Smooth muscle cell (in vitro differentiated cells): ENCODE measurements around the gene SLC38A3. TPM values are rescaled to one million over a fixed set of nuclear protein-coding genes. Genes with fewer than 3 reads are reported as not detected.
A peak's percentile ranks its signal among the peaks of the same experiment; 100 is the strongest.

Source experiments
- DNase-seq: peaks from one replicate; lab custom pipeline; 2025; ENCODE audit not compliant: unreplicated experiment; lab: John Stamatoyannopoulos, UW
- H2AFZ ChIP-seq: fragments of 200-600 bp; sonication (generic); 2 replicates; pipeline ENCODE4 v1.6.0; 2016; ENCODE audit warnings: antibody characterized with exemption, low read depth, mild to moderate bottlenecking
- H3F3A ChIP-seq: fragments of 200-600 bp; sonication (generic); 2 replicates; pipeline ENCODE4 v1.6.0; 2017; ENCODE audit warnings: antibody characterized with exemption, low read depth
- H3K27ac ChIP-seq: fragments of 200-600 bp; sonication (generic); 2 replicates; pipeline ENCODE4 v1.5.1; 2016; ENCODE audit warnings: low read depth, mild to moderate bottlenecking
- H3K27me3 ChIP-seq: fragments of 200-600 bp; sonication (generic); 2 replicates; pipeline ENCODE4 v1.6.1; 2016; ENCODE audit warnings: low read depth, mild to moderate bottlenecking
- H3K36me3 ChIP-seq: fragments of 200-600 bp; sonication (generic); 2 replicates; pipeline ENCODE4 v1.5.1; 2016; ENCODE audit warnings: low read depth
- H3K4me1 ChIP-seq: fragments of 200-600 bp; sonication (generic); 2 replicates; pipeline ENCODE4 v1.5.1; 2016; ENCODE audit warnings: low read depth
- H3K4me2 ChIP-seq: fragments of 200-600 bp; sonication (generic); 2 replicates; pipeline ENCODE4 v1.6.0; 2016; ENCODE audit warnings: mild to moderate bottlenecking
- H3K4me3 ChIP-seq: fragments of 200-600 bp; sonication (generic); 2 replicates; pipeline ENCODE4 v1.5.1; 2016; ENCODE audit warnings: mild to moderate bottlenecking
- H3K79me2 ChIP-seq: fragments of 200-600 bp; sonication (generic); 2 replicates; pipeline ENCODE4 v1.6.0; 2016; ENCODE audit warnings: low read depth, mild to moderate bottlenecking
- H3K9ac ChIP-seq: fragments of 200-600 bp; sonication (generic); 2 replicates; pipeline ENCODE4 v1.6.0; 2016; ENCODE audit warnings: low read depth
- H3K9me3 ChIP-seq: fragments of 200-600 bp; sonication (generic); replicated peaks from 2 replicates; pipeline ENCODE4 v1.5.1; 2016; ENCODE audit warnings: low read depth
- H4K20me1 ChIP-seq: fragments of 200-600 bp; sonication (generic); 2 replicates; pipeline ENCODE4 v1.6.0; 2016; ENCODE audit warnings: low read depth
- WGBS: methylation state at CpG from one replicate; pipeline ENCODE4 v1.1.7; 2016; ENCODE audit warnings: low lambda C conversion rate; 5-methylcytosine and 5-hydroxymethylcytosine counted together
- polyA plus RNA-seq: library from polyadenylated mRNA; unstranded; fragments of >200 nt; fragmentation: Nextera tagmentation; extraction: Ambion mirVana; gene quantifications from 2 replicates; pipeline ENCODE4 v1.2.1, GENCODE V29; 2016
- total RNA-seq: library from RNA; depleted of rRNA; stranded (reverse); fragments of >200 nt; gene quantifications from 2 replicates; pipeline ENCODE4 v1.2.3, GENCODE V29; 2014
- TF ChIP-seq, protein P1 (sequence below): fragments of 200-600 bp; sonication (generic); IDR thresholded peaks from 2 replicates; pipeline ENCODE4 v1.5.1; 2017; ENCODE audit warnings: borderline replicate concordance, mild to moderate bottlenecking, antibody characterized with exemption; ENCODE audit not compliant: insufficient read depth, poor library complexity, severe bottlenecking

SLC38A3 gene
- total and polyA plus RNA-seq, 2 experiments from 2014 or later = 0.58 to 3.5 TPM

DNA sequence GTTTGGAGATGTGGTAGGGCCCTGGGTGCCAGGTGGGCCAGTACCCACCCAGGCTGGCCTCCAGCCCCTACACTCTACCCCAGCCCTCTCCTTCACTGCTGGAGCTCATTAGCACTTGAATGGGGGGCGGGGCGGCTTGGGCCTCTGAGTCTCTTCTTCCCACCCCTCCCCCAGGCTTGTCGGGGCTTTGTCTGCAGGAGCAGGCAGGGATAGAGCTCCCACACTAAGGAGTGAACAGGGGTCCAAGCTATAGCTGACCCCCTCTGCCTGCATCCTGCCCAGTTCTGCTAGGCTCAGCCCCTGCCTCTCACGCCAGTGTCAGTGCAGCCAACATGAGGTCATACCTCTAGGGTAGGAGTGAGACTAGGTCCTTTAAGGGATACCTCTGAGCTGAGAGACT, 36.1 kb downstream of the SLC38A3 start:
- TF ChIP-seq, protein P1, sequence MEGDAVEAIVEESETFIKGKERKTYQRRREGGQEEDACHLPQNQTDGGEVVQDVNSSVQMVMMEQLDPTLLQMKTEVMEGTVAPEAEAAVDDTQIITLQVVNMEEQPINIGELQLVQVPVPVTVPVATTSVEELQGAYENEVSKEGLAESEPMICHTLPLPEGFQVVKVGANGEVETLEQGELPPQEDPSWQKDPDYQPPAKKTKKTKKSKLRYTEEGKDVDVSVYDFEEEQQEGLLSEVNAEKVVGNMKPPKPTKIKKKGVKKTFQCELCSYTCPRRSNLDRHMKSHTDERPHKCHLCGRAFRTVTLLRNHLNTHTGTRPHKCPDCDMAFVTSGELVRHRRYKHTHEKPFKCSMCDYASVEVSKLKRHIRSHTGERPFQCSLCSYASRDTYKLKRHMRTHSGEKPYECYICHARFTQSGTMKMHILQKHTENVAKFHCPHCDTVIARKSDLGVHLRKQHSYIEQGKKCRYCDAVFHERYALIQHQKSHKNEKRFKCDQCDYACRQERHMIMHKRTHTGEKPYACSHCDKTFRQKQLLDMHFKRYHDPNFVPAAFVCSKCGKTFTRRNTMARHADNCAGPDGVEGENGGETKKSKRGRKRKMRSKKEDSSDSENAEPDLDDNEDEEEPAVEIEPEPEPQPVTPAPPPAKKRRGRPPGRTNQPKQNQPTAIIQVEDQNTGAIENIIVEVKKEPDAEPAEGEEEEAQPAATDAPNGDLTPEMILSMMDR = no peak
- Histone ChIP-seq H3K27me3 (no peaks in the 10 kb centered on the region), H3K4me1 (peaks cover 59% of the 10 kb centered on the region), H3K79me2 (peaks cover 99% of the 10 kb centered on the region), H3K4me2 (peak overlapping the region; percentile 45), H3F3A (peaks cover 23% of the 10 kb centered on the region), H3K27ac (peak overlapping the region; percentile 93), H4K20me1 (peaks cover 80% of the 10 kb centered on the region), H2AFZ (no peak overlapping the region), H3K36me3 (no peaks in the 10 kb centered on the region), H3K9me3 (no peaks in the 10 kb centered on the region), H3K9ac (no peak overlapping the region), H3K4me3 (no peak overlapping the region)
- WGBS = 32% methylated on average over 2 of the region's 4 CpGs
- DNase-seq = no peak

DNA sequence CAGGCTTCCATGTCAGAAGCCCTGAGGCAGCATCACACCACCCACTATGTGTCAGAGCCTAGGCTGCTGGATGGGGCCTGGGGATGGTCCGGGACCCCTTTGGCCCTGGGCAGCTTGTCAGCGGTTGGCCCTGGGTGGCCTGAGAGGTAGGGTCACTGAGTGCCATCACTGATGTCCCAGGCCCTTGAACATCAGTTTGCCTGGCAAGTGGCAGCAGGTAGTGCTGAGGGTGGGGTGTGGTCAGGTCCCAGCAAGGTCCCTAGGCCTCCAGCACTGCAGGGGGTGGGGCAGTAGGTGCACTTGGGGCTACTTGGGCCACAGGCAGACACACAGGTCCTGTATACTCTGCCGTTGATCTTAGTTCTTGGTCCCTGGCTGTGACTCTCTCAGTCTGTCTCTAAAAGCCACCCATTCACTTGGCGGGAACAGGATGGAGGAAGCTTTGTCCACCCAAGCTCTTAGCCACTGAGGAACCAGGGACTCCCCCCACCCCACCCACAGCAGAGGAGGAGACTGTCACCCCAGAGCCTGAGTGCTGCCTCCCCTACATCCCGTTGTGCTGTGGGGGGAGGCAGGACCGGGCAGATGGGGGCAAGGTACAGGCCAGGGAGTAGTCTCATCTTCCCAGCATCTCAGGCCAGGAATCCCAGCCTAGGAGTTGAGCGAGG, 36.8 kb downstream of the SLC38A3 start:
- no peaks in the 10 kb centered on the region for H3K9me3 ChIP-seq
- TF ChIP-seq, protein P1 = no peak
- peaks cover 93% of the 10 kb centered on the region for H3K79me2 ChIP-seq
- 80% methylated on average over 7 of the region's 7 CpGs for WGBS
- H3K4me3 ChIP-seq = no peak overlapping the region
- H3K4me2 ChIP-seq = peak overlapping the region; percentile 45
- peak overlapping the region; percentile 93 for H3K27ac ChIP-seq
- DNase-seq = no peak
- peaks cover 23% of the 10 kb centered on the region for H3F3A ChIP-seq
- H3K27me3 ChIP-seq = no peaks in the 10 kb centered on the region
- no peaks in the 10 kb centered on the region for H3K36me3 ChIP-seq
- H3K9ac ChIP-seq = no peak overlapping the region
- no peak overlapping the region for H2AFZ ChIP-seq
- peaks cover 76% of the 10 kb centered on the region for H4K20me1 ChIP-seq
- H3K4me1 ChIP-seq = peaks cover 65% of the 10 kb centered on the region

DNA sequence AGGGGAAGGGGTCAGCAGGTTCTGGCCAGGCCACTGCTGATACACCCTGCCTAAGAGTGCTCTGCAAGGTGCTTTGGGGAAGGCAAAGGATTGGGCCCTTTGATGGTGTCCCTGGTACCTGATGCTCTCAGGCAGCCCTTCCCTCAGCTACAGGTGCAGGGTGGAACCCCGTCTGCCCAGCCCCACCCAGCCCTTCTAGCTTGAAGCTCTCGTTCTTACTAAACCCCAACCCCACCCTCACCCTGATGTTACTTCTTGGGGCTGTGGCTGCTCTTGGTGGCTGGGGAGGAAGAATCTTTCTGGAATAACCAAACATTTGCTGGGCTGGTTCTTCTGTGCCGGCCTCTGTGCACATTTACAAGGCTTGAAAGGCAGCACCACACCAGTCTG, 37.3 kb downstream of the SLC38A3 start:
- H3K79me2 ChIP-seq = peaks cover 93% of the 10 kb centered on the region
- no peaks in the 10 kb centered on the region for H3K27me3 ChIP-seq
- H4K20me1 ChIP-seq = peaks cover 76% of the 10 kb centered on the region
- H3K36me3 ChIP-seq = no peaks in the 10 kb centered on the region
- H3K4me2 ChIP-seq = no peak overlapping the region
- no peaks in the 10 kb centered on the region for H3K9me3 ChIP-seq
- WGBS = 86% methylated on average over 2 of the region's 3 CpGs
- peaks cover 70% of the 10 kb centered on the region for H3K4me1 ChIP-seq
- DNase-seq = no peak
- no peak overlapping the region for H2AFZ ChIP-seq
- TF ChIP-seq, protein P1 = no peak
- H3K9ac ChIP-seq = peak overlapping the region; percentile 59
- peak overlapping the region; percentile 93 for H3K27ac ChIP-seq
- H3K4me3 ChIP-seq = no peak overlapping the region
- H3F3A ChIP-seq = peaks cover 23% of the 10 kb centered on the region
